Neutrophil (primary cell): ENCODE results near the gene ABCG4.
"Not testable (repeated sequence)": the region's sequence is repeated elsewhere in the genome, so short reads cannot be mapped to it uniquely, and the experiment has no call there.

Experiments
- H3K27ac ChIP-seq: fragments of 200-600 bp; sonication (generic); 2 replicates; pipeline ENCODE4 v1.5.1; 2016; ENCODE audit warnings: mild to moderate bottlenecking, moderate library complexity
- H3K27me3 ChIP-seq: fragments of 200-600 bp; sonication (generic); 2 replicates; pipeline ENCODE4 v1.6.0; 2016; ENCODE audit warnings: mild to moderate bottlenecking
- H3K36me3 ChIP-seq: fragments of 200-600 bp; sonication (generic); 2 replicates; pipeline ENCODE4 v1.5.1; 2017
- H3K4me1 ChIP-seq, 2 experiments: fragments of 200-600 bp in 1 of 2; sonication (generic) in 1 of 2; 1 replicate in 1 of 2; 2 replicates in 1 of 2; pipeline versions ENCODE4 v1.5.1 to v1.6.1; 2013 to 2016; ENCODE audit warnings: low read depth in 1 of 2, low read length in 1 of 2, mild to moderate bottlenecking in 1 of 2, moderate library complexity in 1 of 2; ENCODE audit not compliant: control insufficient read depth in 1 of 2, insufficient read depth in 1 of 2
- H3K4me3 ChIP-seq, 2 experiments: fragments of 200-600 bp in 1 of 2; sonication (generic) in 1 of 2; 1 replicate in 1 of 2; 2 replicates in 1 of 2; pipeline ENCODE4 v1.5.1; 2013 to 2016; ENCODE audit warnings: low read depth in 1 of 2, low read length in 1 of 2, mild to moderate bottlenecking in 1 of 2, moderate library complexity in 1 of 2
- H3K9me3 ChIP-seq: fragments of 200-600 bp; sonication (generic); 2 replicates; pipeline ENCODE4 v1.5.1; 2016
- CTCF ChIP-seq: fragments of 200-600 bp; sonication (generic); IDR thresholded peaks from 2 replicates; pipeline ENCODE4 v1.5.1; 2016; ENCODE audit warnings: antibody characterized with exemption

The ABCG4 gene

GRCh38 chr11:119181677-119182412, 33.0 kb downstream of the ABCG4 start:
- H3K4me1 ChIP-seq, result peaks cover 29 to 33% of the 10 kb centered on the region in 2 experiments
- H3K4me3 ChIP-seq, result no peak overlapping the region
- H3K9me3 ChIP-seq, result no peaks in the 10 kb centered on the region
- H3K36me3 ChIP-seq, result peaks cover 62% of the 10 kb centered on the region
- H3K27ac ChIP-seq, result peak overlapping the region; percentile 76
- TF ChIP-seq CTCF, result no peak
- no peaks in the 10 kb centered on the region for H3K27me3 ChIP-seq

GRCh38 chr11:119184399-119184798, 35.5 kb downstream of the ABCG4 start:
- peaks cover 51% of the 10 kb centered on the region for H3K36me3 ChIP-seq
- not testable (repeated sequence) for H3K4me3 ChIP-seq, H3K27me3 ChIP-seq, H3K9me3 ChIP-seq, H3K27ac ChIP-seq
- peaks cover 13 to 16% of the 10 kb centered on the region in 2 experiments for H3K4me1 ChIP-seq

- H3K27me3 ChIP-seq, result no peaks in the 10 kb centered on the region
- no peak for TF ChIP-seq CTCF
- H3K4me3 ChIP-seq, result no peak overlapping the region
- no peaks in the 10 kb centered on the region for H3K9me3 ChIP-seq
- H3K4me1 ChIP-seq, result peaks cover 14% of the 10 kb centered on the region in 2 experiments
- peaks cover 34% of the 10 kb centered on the region for H3K36me3 ChIP-seq
- no peak overlapping the region for H3K27ac ChIP-seq
Observed at GRCh38 chr11:119185981-119186634, 37.3 kb downstream of the ABCG4 start.

- Histone ChIP-seq H3K4me1 (peaks cover 14 to 15% of the 10 kb centered on the region in 2 experiments), H3K36me3 (peaks cover 24% of the 10 kb centered on the region), H3K27ac (no peak overlapping the region), H3K27me3 (no peaks in the 10 kb centered on the region), H3K9me3 (no peaks in the 10 kb centered on the region), H3K4me3 (no peak overlapping the region)
- TF ChIP-seq CTCF, result no peak
Observed at GRCh38 chr11:119187123-119187892, 38.5 kb downstream of the ABCG4 start.

GRCh38 chr11:119188067-119188466, 39.2 kb downstream of the ABCG4 start:
- H3K36me3 ChIP-seq, result peaks cover 17% of the 10 kb centered on the region
- TF ChIP-seq CTCF, result no peak
- H3K27ac ChIP-seq, result no peak overlapping the region
- H3K4me3 ChIP-seq, result no peak overlapping the region
- no peaks in the 10 kb centered on the region for H3K9me3 ChIP-seq
- peaks cover 20% of the 10 kb centered on the region in 2 experiments for H3K4me1 ChIP-seq
- H3K27me3 ChIP-seq, result no peaks in the 10 kb centered on the region

- Histone ChIP-seq H3K9me3 (no peaks in the 10 kb centered on the region), H3K36me3 (peaks cover 9% of the 10 kb centered on the region), H3K27ac (no peak overlapping the region), H3K27me3 (no peaks in the 10 kb centered on the region), H3K4me1 (peaks cover 28 to 29% of the 10 kb centered on the region in 2 experiments), H3K4me3 (no peak overlapping the region)
- TF ChIP-seq CTCF, result no peak
Observed at GRCh38 chr11:119188887-119189286, 40.0 kb downstream of the ABCG4 start.
